Mucosa of descending colon (tissue), 3 donors: ENCODE results near the gene NFATC2IP. TPM values are rescaled to one million over a fixed set of nuclear protein-coding genes. Genes with fewer than 3 reads are reported as not detected.
A peak's percentile ranks its signal among the peaks of the same experiment; 100 is the strongest.

ENCODE experiments used
- ATAC-seq: fragments of 200-7000 bp; cut with Tn5 transposase; one replicate; pipeline ENCODE4 v1.9.1; 2020; ENCODE audit warnings: mild to moderate bottlenecking, moderate library complexity
- DNase-seq, 3 donors: peaks; one replicate each; pipeline ENCODE4 v3.0.0-alpha.2; 2020
- H3K36me3 ChIP-seq: fragments of 200-600 bp; one replicate; pipeline ENCODE4 v1.8.0; 2021; ENCODE audit warnings: low read depth, mild to moderate bottlenecking
- H3K4me1 ChIP-seq: fragments of 200-600 bp; one replicate; pipeline ENCODE4 v1.8.0; 2021; ENCODE audit warnings: low read depth, mild to moderate bottlenecking
- H3K4me3 ChIP-seq: fragments of 200-600 bp; one replicate; pipeline ENCODE4 v1.8.0; 2021; ENCODE audit warnings: mild to moderate bottlenecking
- H3K9me3 ChIP-seq: fragments of 200-600 bp; one replicate; pipeline ENCODE4 v1.8.0; 2021; ENCODE audit warnings: mild to moderate bottlenecking
- CTCF ChIP-seq: fragments of 200-600 bp; IDR thresholded peaks from one replicate; pipeline ENCODE4 v1.8.0; 2022; ENCODE audit warnings: antibody characterized with exemption, mild to moderate bottlenecking
- intact Hi-C, 2 donors: fragments of 100-400 bp; cut with DNase I in 1 of 2; cut with micrococcal nuclease in 1 of 2; formaldehyde crosslinking; loops; one replicate each; pipeline versions ENCODE4 v1.11.0 to v1.11.1; 2022; cut with DNase I, micrococcal nuclease
- long read RNA-seq, 2 donors: library from polyadenylated mRNA; unstranded; transcript quantifications; one replicate each; pipeline ENCODE4 v2.0.0, GENCODE V29; 2019 to 2021
- total RNA-seq, 3 donors: library from RNA; stranded (reverse); fragmentation: NEBNext Ultra II Directional in 2 of 3; extraction: Animal tissue kit (Norgen Biotek cat#: 25700) in 2 of 3; gene quantifications; one replicate each; pipeline versions ENCODE4 v1.2.1 to v1.2.4, GENCODE V29; 2021 to 2023
- donor health status: DM: no; HTN: no; CAD: no; lungs with moderate emphysema.
- donor health status: DM: no; HTN: no; CAD: no.
- donor health status: DM: no; HTN: yes; CAD: no.

Gene NFATC2IP
- 10 to 100 TPM; 45.0 to 57.9 (median 50.9) TPM for total RNA-seq
- long read RNA-seq, donor 1, full-length matches to known transcripts: 29 of 41 reads
- long read RNA-seq, donor 1, partial matches to known transcripts: 4 of 41 reads
- long read RNA-seq, donor 1, other reads (novel, unspliced or antisense): 8 of 41 reads
- long read RNA-seq, donor 2, partial matches to known transcripts: 0 of 2 reads
- long read RNA-seq, donor 2, other reads (novel, unspliced or antisense): 2 of 2 reads

DNA sequence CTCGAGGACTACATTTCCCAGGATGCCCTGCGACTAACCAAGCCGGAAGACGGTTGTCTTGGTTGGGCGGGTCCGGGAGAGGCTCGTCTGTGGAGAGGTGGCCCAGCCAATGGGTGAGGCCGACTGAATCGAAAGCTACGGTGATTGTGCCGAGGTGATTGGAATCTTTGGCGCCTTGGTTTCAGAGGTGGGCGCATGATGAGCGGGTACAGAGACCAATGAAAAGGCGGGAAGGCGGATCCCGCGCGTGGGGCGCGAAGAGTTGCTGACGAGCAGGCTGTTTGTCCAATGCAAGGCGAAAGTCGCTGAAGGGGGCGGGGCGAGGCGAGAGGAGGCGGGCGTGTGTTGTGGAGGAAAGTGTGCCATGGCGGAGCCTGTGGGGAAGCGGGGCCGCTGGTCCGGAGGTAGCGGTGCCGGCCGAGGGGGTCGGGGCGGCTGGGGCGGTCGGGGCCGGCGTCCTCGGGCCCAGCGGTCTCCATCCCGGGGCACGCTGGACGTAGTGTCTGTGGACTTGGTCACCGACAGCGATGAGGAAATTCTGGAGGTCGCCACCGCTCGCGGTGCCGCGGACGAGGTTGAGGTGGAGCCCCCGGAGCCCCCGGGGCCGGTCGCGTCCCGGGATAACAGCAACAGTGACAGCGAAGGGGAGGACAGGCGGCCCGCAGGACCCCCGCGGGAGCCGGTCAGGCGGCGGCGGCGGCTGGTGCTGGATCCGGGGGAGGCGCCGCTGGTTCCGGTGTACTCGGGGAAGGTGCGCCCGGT is at the start of gene NFATC2IP:
Gene NFATC2IP (plus strand): TSS at position 290 of the 762 bp plus-strand sequence. CDS start 75 bp downstream, at position 365.
- peaks cover 15% of the 10 kb centered on the region for H3K4me1 ChIP-seq
- DNase-seq (peak; percentile 99 to 100 (median 100)), ATAC-seq (peak; percentile 96)
- peaks cover 5% of the 10 kb centered on the region for H3K36me3 ChIP-seq
- intact Hi-C loops: no loop called here
- H3K9me3 ChIP-seq: no peaks in the 10 kb centered on the region
- peak; percentile 22 for TF ChIP-seq CTCF
- peak within 1 kb of the TSS; percentile 85 for H3K4me3 ChIP-seq

DNA sequence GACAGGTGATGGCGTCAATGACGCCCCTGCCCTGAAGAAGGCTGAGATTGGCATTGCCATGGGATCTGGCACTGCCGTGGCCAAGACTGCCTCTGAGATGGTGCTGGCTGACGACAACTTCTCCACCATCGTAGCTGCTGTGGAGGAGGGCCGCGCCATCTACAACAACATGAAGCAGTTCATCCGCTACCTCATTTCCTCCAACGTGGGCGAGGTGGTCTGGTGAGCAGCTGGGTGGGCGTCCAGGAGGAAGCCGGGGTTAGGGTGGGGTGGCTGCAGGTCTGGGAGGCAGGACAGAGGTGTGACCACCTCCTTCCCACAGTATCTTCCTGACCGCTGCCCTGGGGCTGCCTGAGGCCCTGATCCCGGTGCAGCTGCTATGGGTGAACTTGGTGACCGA is 48.9 kb upstream of the NFATC2IP start:
- DNase-seq: no peak
- no peaks in the 10 kb centered on the region for H3K4me1 ChIP-seq
- H3K4me3 ChIP-seq: no peak overlapping the region
- TF ChIP-seq CTCF: no peak
- no peak for ATAC-seq
- no peaks in the 10 kb centered on the region for H3K36me3 ChIP-seq
- intact Hi-C loops: no loop called here
- H3K9me3 ChIP-seq: no peaks in the 10 kb centered on the region

- no peak for TF ChIP-seq CTCF
- ATAC-seq (peak; percentile 6), DNase-seq (no peak)
- intact Hi-C loops: no loop called here
- H3K36me3 ChIP-seq: no peaks in the 10 kb centered on the region
- H3K4me1 ChIP-seq: no peaks in the 10 kb centered on the region
- H3K9me3 ChIP-seq: no peaks in the 10 kb centered on the region
- H3K4me3 ChIP-seq: no peak overlapping the region
Observed at GRCh38 chr16:28902909-28903308, 47.8 kb upstream of the NFATC2IP start.

DNA sequence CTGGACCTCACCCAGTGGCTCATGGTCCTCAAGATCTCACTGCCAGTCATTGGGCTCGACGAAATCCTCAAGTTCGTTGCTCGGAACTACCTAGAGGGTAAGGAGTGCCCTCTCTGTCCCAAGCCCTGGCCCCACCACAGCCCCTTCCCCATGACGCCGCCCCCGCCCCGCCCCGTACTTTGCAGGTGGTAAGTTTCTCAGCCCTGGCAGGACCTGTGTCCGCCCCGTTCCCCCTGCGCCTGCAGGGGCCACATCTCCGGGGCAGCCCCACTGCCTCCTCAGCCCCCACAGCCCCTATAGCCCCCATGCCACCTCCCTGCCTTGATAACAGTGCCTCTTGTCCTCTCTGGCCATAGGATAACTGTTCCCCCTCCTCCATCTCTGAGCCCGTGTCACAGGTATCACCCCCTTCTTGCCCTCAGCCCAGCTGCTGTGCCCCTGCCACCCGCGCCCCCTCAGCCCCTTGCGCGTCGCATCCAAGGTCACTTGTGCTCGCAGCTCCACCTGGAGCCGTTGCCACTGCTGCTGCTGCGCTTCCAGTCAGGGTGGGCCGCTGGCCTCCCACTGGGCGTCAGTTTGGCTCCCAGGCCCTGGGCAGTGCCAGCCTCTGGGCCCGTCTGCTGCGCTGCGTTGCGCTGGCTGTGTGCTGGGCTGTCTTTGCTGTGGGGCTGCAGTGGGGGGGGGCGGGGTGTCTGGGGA is 47.2 kb upstream of the NFATC2IP start:
- H3K4me1 ChIP-seq: no peaks in the 10 kb centered on the region
- no peaks in the 10 kb centered on the region for H3K36me3 ChIP-seq
- ATAC-seq (peak; percentile 8), DNase-seq (no peak)
- H3K4me3 ChIP-seq: no peak overlapping the region
- no peaks in the 10 kb centered on the region for H3K9me3 ChIP-seq
- no peak for TF ChIP-seq CTCF
- intact Hi-C loops: no loop called here

- no peak for TF ChIP-seq CTCF
- intact Hi-C loops: no loop called here
- Histone ChIP-seq H3K4me1 (no peaks in the 10 kb centered on the region), H3K9me3 (no peaks in the 10 kb centered on the region), H3K4me3 (no peak overlapping the region), H3K36me3 (no peaks in the 10 kb centered on the region)
- DNase-seq (no peak), ATAC-seq (no peak)
Observed at GRCh38 chr16:28904363-28904762, 46.4 kb upstream of the NFATC2IP start.
